ENCODE measurements around the gene POLL.

The POLL gene

DNA sequence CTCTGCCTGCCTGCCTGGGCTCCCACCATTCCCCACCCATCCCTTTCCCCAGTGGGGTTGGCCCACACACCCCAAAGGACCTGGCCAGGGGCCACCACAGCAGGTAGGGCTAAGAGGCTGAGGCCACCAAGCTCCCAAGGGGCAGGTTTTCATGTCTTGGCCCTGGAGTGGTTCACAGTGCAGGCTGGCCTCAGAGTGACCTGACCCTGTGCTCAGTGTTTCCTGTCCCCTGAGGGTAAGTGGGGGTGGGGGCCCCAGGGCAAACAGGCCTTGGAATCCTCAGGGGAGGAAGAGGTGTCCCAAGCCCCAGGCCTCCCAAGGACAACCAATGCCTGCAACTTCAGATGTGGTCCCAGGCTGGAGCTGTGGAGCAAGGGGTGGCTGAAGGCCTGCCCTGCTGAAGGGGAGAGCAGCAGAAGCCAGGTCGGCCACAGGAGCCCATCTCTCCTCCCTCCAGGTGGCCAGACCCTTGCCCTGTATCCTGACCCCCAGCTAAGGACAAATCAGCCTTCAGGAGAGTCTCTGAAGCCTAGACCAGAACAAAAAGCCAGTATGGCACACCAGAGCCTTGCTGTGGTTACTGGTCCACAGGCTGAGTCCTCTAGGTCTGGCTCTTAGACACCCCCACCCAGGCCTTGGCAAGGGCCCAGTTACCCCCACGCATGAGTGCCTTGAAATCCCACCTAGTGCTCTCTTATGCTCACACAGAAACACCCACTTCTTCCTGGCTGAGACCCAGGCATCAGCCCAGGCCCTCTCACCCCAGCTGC, 27.6 kb downstream of the POLL start:
- H3K4me3 ChIP-seq (ENCODE audit: control insufficient read depth, low read depth, low read length): no peak overlapping the region
- TF ChIP-seq CTCF (IDR thresholded peaks at IDR 0.05; ENCODE audit: control insufficient read depth, insufficient read depth, low read depth, low read length, missing control alignments): no peak
- DNase-seq (ENCODE audit: low read depth): no peak

DNA sequence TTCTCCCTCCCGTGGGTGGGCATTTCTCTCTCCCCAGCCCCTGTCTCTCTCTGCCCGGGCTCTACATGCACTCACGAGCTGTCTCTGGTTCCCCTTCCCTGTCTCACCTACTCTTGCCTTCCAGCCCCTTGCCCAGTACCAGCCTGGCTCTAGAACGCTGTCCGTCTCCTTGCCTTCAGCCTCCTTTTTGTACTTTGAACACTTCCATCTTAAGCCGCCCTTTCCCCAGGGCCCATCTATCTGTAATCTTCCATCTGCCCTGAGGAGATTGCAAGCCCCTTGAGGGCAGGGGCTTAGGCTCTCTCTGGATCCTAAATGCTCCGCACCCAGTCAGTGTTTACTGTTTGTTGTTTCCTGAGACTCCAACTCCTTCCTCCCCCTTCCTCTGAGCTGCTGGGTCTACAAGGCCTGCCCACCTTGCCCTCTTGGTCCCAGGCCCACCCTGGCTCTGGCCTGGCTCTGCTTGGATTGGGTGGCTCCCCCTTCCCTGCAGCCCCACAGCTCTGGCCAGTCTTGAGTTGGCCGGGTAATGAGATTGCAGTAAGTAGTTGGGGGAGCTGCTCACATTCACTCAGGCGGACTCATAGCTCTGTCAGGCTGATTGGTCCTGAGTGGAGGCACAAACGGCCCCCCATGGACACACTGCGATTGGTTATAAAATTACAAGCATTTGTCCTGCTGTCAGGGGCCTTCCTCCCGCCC, 28.3 kb downstream of the POLL start:
- no peak for DNase-seq (ENCODE audit: low read depth)
- H3K4me3 ChIP-seq (ENCODE audit: control insufficient read depth, low read depth, low read length): no peak overlapping the region
- no peak for TF ChIP-seq CTCF (IDR thresholded peaks at IDR 0.05; ENCODE audit: control insufficient read depth, insufficient read depth, low read depth, low read length, missing control alignments)

DNA sequence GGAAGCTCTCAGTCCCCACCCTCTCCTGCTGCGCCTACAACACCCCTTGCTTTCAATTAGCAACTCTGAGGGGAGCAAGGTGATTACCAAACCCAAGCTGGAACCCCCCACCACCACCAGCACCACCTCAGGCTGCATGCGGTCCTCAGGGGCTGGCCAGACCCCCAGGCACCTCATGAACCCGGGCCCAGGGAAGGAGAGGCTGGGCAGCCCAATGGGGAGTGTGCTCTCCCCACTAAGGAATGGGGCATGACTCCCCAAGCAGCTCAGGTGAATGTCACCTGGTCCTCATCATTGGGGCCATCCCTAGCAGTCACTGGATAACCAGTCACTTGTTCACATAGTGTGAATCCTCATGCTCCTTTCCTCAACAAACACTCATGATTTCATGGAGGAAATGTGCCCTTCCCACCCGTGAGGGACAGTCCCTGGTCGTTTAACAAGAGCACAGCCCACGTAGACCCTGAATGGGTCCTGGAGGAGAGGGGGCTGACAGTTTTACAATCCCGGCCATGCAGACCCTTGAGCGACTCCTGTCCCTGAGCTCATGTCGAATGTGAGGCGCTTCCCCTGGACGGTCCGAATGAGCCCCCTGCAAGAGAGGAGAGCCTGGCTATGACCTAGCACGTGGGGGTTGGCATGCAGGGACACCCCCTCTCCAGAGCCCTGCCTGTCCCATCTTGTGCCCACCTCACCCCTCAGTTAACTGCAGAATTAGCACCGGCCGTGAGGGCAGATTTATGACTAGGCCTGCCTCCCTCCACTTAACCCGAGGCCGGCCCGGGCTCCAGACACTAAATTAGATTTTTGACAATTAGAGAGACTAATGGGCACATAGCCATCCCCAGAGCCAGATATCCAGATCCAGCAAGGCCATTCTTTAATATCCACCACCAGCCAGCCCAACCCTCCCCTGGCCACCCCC, 29.1 kb downstream of the POLL start:
- no peak overlapping the region for H3K4me3 ChIP-seq (ENCODE audit: control insufficient read depth, low read depth, low read length)
- DNase-seq (ENCODE audit: low read depth): no peak
- no peak for TF ChIP-seq CTCF (IDR thresholded peaks at IDR 0.05; ENCODE audit: control insufficient read depth, insufficient read depth, low read depth, low read length, missing control alignments)

GRCh38 chr10:101558204-101558603, 29.9 kb downstream of the POLL start:
- no peak overlapping the region for H3K4me3 ChIP-seq (ENCODE audit: control insufficient read depth, low read depth, low read length)
- no peak for TF ChIP-seq CTCF (IDR thresholded peaks at IDR 0.05; ENCODE audit: control insufficient read depth, insufficient read depth, low read depth, low read length, missing control alignments)
- no peak for DNase-seq (ENCODE audit: low read depth)

- TF ChIP-seq CTCF (IDR thresholded peaks at IDR 0.05; ENCODE audit: control insufficient read depth, insufficient read depth, low read depth, low read length, missing control alignments): no peak
- no peak overlapping the region for H3K4me3 ChIP-seq (ENCODE audit: control insufficient read depth, low read depth, low read length)
- DNase-seq (ENCODE audit: low read depth): no peak
These were observed 30.5 kb downstream of the POLL start for GRCh38 chr10:101557541-101557940.

- DNase-seq (ENCODE audit: low read depth): no peak
- no peak overlapping the region for H3K4me3 ChIP-seq (ENCODE audit: control insufficient read depth, low read depth, low read length)
- no peak for TF ChIP-seq CTCF (IDR thresholded peaks at IDR 0.05; ENCODE audit: control insufficient read depth, insufficient read depth, low read depth, low read length, missing control alignments)
These were observed 35.6 kb downstream of the POLL start for GRCh38 chr10:101552442-101552841.
